Measurements from ENCODE around the gene LRRN2. TPM values are rescaled to one million over a fixed set of nuclear protein-coding genes. Genes with fewer than 3 reads are reported as not detected.

The LRRN2 gene
- polyA plus RNA-seq, 2 of the 4 experiments (the other 2 are of a cell fraction), result 3.6 to 6.6 TPM

DNA sequence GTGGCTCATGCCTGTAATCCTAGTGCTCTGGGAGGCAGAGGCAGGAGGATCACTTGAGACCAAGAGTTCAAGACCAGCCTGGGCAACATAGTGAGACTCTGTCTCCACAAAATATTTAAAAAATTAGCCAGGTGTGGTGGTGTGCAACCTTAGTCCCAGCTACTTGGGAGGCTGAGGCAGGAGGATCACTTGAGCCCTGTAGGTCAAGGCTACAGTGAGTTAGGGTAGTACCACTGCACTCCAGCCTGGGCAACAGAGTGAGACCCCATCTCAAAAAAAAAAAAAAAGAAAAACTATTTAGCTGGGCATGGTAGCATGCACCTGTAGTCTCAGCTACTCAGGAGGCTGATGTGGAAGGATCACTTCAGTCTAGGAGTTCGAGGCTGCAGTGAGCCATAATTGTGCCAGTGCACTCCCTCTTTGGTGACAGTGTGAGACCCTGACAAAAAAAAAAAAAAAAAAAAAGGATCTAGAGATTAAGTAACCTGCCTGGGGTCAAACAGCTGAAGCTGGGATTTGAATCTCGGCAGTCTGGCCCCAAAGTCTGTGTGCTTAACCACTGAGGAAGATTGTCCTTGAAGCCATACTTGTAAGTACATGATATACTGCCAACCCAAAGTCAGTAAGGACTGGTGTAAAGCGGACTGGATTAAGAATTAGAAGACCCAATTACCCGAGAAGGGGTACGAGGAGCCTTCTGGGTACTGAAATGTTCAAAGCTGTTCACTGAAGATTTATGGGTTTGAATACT is 31.8 kb downstream of the LRRN2 start:
- DNase-seq (ENCODE audit: low read depth in 1 of 2, low spot score in 1 of 2) (no peak), ATAC-seq (no peak), FAIRE-seq (no peak)
- TF ChIP-seq NPAS2 (CRISPR knock-in tag; IDR thresholded peaks at IDR 0.05; ENCODE audit: borderline replicate concordance) (no peak), KDM5A (IDR thresholded peaks at IDR 0.05) (no peak), GATA3 (IDR thresholded peaks at IDR 0.05; ENCODE audit: borderline replicate concordance) (no peak), ZC3H11A (IDR thresholded peaks at IDR 0.05) (no peak)
- no peak overlapping the region for H3K4me2 ChIP-seq
- no peaks in the 10 kb centered on the region for H3K9me3 ChIP-seq
- H3K4me1 ChIP-seq, result no peaks in the 10 kb centered on the region
- CTCF ChIA-PET, result interaction anchor here (0.7 to 3.2 kb wide), 5 partner anchors 15 to 153 kb away, joined by 3 to 10 read pairs (median 5); no protein-coding TSS in a partner anchor
- POLR2A ChIA-PET, result interaction anchor here (0.6 kb wide), 1 partner anchor 56 kb away, joined by 3 read pairs; no protein-coding TSS in a partner anchor
- WGBS (ENCODE audit: missing lambda C conversion rate), result 79% methylated on average over 5 of the region's 5 CpGs
- no peak overlapping the region for H3K27ac ChIP-seq
- no peak overlapping the region for H3K4me3 ChIP-seq

DNA sequence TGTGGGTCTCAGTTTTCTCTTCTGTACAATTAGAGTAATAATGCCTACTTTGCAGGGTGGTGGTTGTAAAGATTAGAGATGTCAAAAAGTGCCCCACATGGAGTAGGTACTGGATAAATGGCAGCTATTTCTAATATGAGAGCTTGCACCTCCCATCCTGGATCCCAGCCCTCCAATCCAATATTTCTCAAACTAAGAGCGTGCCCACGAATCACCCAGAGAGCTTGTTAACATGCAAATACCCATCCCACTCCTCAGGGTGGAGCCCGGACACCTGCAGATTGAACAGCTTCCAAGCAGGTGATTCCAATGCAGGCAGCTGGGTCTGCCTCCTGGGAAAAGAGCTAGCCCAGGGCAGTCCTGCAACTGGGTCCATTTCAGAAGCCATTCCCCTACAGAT is 33.0 kb downstream of the LRRN2 start:
- Histone ChIP-seq H3K4me1 (peaks cover 7% of the 10 kb centered on the region; the same call in 2 of the 3 replicates), H3K27ac (no peak overlapping the region), H3K4me2 (no peak overlapping the region), H3K9me3 (no peaks in the 10 kb centered on the region), H3K4me3 (no peak overlapping the region)
- ChIA-PET POLR2A (interaction anchor here (0.9 kb wide), 1 partner anchor 29 kb away, joined by 3 read pairs; no protein-coding TSS in a partner anchor), CTCF (interaction anchor here (0.9 to 3.2 kb wide), 3 partner anchors 94 to 155 kb away, joined by 3 to 9 read pairs (median 4); no protein-coding TSS in a partner anchor)
- 81% methylated on average over 3 of the region's 3 CpGs for WGBS (ENCODE audit: missing lambda C conversion rate)
- DNase-seq (ENCODE audit: low read depth in 1 of 2, low spot score in 1 of 2), result no peak
- no peak for FAIRE-seq
- no peak for TF ChIP-seq TP53 (CRISPR knock-in tag; IDR thresholded peaks at IDR 0.05)
- no peak for ATAC-seq

DNA sequence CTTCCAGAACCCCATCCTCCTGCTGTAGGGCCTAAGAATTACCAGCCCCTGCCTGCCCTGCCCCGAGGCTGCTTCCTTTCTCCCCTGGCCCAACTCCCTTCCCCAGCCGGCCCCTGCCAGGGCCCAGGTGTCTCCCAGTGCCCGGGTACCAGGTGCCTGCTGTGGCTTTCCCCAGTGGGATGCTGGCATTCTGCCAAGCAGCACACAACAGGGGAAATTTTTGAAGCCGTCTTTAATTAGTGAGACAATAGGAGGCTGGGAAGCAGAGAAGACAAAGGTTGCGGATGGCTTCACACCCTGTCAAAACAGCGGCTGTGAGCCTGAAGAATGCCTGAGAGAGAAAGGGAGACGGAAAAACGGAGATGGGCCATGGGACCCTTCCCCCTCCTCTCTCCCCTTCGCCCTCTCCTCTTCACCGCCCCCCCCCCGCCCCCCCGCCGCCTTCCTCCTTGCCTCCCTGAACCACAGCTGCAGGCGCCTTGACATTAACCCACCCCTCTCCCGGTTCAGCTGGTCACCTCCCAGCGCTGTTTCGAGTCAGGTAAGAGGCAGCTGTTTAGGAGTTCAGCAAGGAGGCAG is 33.6 kb downstream of the LRRN2 start:
- no peak overlapping the region for H3K4me2 ChIP-seq
- no peak overlapping the region for H3K4me3 ChIP-seq
- H3K9me3 ChIP-seq, result no peaks in the 10 kb centered on the region
- H3K4me1 ChIP-seq, result peaks cover 13% of the 10 kb centered on the region
- no peak for DNase-seq (ENCODE audit: low read depth in 1 of 2, low spot score in 1 of 2)
- FAIRE-seq, result no peak
- TF ChIP-seq NR3C1 (IDR thresholded peaks at IDR 0.05) (no peak), KDM5A (IDR thresholded peaks at IDR 0.05) (no peak), EHMT2 (IDR thresholded peaks at IDR 0.05; ENCODE audit: low read depth) (no peak)
- no peak for ATAC-seq
- ChIA-PET CTCF (interaction anchor here (0.7 to 3.2 kb wide), 3 partner anchors 140 to 156 kb away, joined by 3 to 9 read pairs (median 4); no protein-coding TSS in a partner anchor), POLR2A (interaction anchor here (0.9 kb wide), 1 partner anchor 29 kb away, joined by 3 read pairs; no protein-coding TSS in a partner anchor)
- WGBS (ENCODE audit: missing lambda C conversion rate), result 80% methylated on average over 16 of the region's 17 CpGs
- no peak overlapping the region for H3K27ac ChIP-seq

DNA sequence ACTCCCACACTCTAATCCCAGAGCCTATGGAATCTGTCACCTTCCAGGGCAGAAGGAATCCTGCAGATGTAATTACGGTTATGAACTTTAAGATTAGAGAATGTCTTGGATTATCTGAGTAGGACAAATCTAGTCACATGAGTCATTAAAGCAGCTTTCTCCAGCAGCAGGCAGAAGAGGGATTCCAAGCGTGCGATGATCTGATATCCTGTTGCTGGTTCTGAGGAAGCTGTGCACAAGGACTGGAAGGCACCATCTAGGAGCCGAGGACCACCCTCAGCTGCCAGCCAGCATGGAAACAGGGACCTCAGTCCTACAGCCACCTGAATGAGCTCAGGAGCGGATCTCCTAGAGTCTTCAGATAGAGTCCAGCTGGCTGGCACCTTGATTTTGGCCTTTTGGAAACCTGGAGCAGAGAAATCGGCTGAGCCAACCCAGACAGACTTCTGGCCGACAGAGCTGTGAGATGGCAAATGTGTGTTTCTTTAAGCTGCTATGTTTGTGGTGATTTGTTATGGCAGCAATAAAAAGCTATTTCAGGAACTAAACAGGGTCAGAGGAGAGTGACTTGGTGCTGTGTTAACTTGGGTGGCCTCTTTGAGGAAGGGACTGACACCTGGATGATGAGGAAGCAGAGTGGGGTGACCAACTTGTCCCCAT is 34.5 kb downstream of the LRRN2 start:
- H3K4me1 ChIP-seq, result peaks cover 17% of the 10 kb centered on the region

More for the DNA sequence above, 34.5 kb downstream of the LRRN2 start:
- DNase-seq (ENCODE audit: low read depth in 1 of 2, low spot score in 1 of 2), result no peak
- Histone ChIP-seq H3K9me3 (no peaks in the 10 kb centered on the region), H3K4me2 (no peak overlapping the region), H3K4me3 (no peak overlapping the region), H3K27ac (peak overlapping the region in 1 of 2 experiments; percentile 13; a peak in 1 of 6 replicates)
- POLR2A ChIA-PET, result no interaction called here
- 88% methylated on average over 7 of the region's 7 CpGs for WGBS (ENCODE audit: missing lambda C conversion rate)
- no peak for FAIRE-seq
- ATAC-seq, result no peak
- no peak for TF ChIP-seq NFE2L2 (conservative IDR thresholded peaks at IDR 0.05; ENCODE audit: low read length)
- no peak for TF ChIP-seq RFX5 (IDR thresholded peaks at IDR 0.05)
- TF ChIP-seq RARB (CRISPR knock-in tag; IDR thresholded peaks at IDR 0.05), result no peak
- TF ChIP-seq, protein P1, sequence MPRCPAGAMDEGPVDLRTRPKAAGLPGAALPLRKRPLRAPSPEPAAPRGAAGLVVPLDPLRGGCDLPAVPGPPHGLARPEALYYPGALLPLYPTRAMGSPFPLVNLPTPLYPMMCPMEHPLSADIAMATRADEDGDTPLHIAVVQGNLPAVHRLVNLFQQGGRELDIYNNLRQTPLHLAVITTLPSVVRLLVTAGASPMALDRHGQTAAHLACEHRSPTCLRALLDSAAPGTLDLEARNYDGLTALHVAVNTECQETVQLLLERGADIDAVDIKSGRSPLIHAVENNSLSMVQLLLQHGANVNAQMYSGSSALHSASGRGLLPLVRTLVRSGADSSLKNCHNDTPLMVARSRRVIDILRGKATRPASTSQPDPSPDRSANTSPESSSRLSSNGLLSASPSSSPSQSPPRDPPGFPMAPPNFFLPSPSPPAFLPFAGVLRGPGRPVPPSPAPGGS (IDR thresholded peaks at IDR 0.05), result no peak
- TF ChIP-seq, protein P2, sequence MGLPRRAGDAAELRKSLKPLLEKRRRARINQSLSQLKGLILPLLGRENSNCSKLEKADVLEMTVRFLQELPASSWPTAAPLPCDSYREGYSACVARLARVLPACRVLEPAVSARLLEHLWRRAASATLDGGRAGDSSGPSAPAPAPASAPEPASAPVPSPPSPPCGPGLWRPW (IDR thresholded peaks at IDR 0.05), result no peak
- CTCF ChIA-PET, result interaction anchor here (0.7 to 3.2 kb wide), 3 partner anchors 85 to 156 kb away, joined by 3 to 9 read pairs (median 4); no protein-coding TSS in a partner anchor

All from A549 (cell line).